Spinal cord (tissue), 10 donors: ENCODE results near the gene ATP5F1E. TPM values are rescaled to one million over a fixed set of nuclear protein-coding genes. Genes with fewer than 3 reads are reported as not detected.

ENCODE experiments used
- DNase-seq, 6 donors: peaks; one replicate each; pipeline versions ENCODE4 v3.0.0 to v3.0.0-alpha.2; 2013 to 2015; ENCODE audit warnings: low spot score in 6 of 6, low read depth in 4 of 6
- H3K27ac ChIP-seq: one replicate; pipeline ENCODE4 v1.5.1; 2013; ENCODE audit warnings: low read depth, low read length, control low read depth
- H3K27me3 ChIP-seq: one replicate; pipeline ENCODE4 v1.6.1; 2013; ENCODE audit warnings: low read length; ENCODE audit not compliant: control insufficient read depth, insufficient read depth
- H3K36me3 ChIP-seq: one replicate; pipeline ENCODE4 v1.6.1; 2013; ENCODE audit warnings: low read length; ENCODE audit not compliant: control insufficient read depth, insufficient read depth
- H3K4me1 ChIP-seq: one replicate; pipeline ENCODE4 v1.6.1; 2013; ENCODE audit warnings: low read length; ENCODE audit not compliant: control insufficient read depth, insufficient read depth
- H3K4me3 ChIP-seq: one replicate; pipeline ENCODE4 v1.5.1; 2013; ENCODE audit warnings: low read depth, low read length, control low read depth
- H3K9me3 ChIP-seq: one replicate; pipeline ENCODE4 v1.6.1; 2013; ENCODE audit warnings: low read length; ENCODE audit not compliant: control insufficient read depth, insufficient read depth
- WGBS: methylation state at CpG from one replicate; pipeline ENCODE4 v1.1.5; 2013; ENCODE audit warnings: missing lambda C conversion rate; ENCODE audit not compliant: insufficient coverage; 5-methylcytosine and 5-hydroxymethylcytosine counted together
- polyA plus RNA-seq, 2 donors: library from polyadenylated mRNA; unstranded; fragments of 120-200 nt; gene quantifications; one replicate each; pipeline ENCODE4 v1.2.1, GENCODE V29; 2013; ENCODE audit not compliant: insufficient read length in 2 of 2
- total RNA-seq, 2 donors: library from RNA; depleted of rRNA in 1 of 2; stranded (reverse); fragments of 120-200 nt in 1 of 2; fragments of >200 nt in 1 of 2; gene quantifications; one replicate each; pipeline versions ENCODE4 v1.2.3 to v1.2.4, GENCODE V29; 2013 to 2014
- donor health status: healthy.

The ATP5F1E gene
- total and polyA plus RNA-seq, 4 donors: 30.7 to 270 (median 167) TPM

DNA sequence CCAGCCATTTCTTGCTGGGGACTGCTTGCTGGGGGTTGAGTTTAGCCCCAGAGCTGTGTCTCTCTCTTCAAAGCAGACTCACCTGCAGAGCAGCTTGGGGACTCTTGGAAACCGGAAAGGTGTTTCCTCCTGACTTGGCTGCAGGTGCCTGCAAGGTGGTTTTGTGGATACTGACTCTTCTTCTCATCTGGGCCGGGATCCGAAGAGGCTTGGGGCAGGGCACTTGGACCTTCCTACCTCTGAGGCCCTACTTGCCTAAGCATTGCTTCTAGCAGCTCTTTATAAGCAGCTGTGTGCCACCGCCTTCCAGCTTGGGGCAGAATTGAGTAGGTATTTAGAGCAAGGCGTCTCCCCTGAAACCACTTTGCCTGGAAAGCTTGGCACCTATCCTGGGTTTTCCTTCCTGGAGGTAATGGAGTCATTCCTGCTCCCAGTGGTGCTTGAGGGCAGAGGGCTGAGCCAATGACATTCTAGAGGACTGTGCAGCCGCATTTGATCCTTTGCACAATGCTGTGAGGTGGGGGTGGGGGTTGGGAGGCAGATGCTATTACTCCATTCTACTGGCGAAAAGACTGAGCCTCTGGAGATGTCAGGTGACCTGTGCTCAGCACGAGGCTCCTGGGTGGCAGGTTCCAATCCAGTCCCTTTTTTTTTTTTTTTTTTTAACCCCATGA is 21.7 kb downstream of the ATP5F1E start:
- H3K27ac ChIP-seq: no peak overlapping the region
- H3K27me3 ChIP-seq: peaks cover 2% of the 10 kb centered on the region
- peak in 1 of 6 donors; percentile 41 for DNase-seq
- no peak overlapping the region for H3K4me3 ChIP-seq
- peaks cover 31% of the 10 kb centered on the region for H3K4me1 ChIP-seq
- WGBS: 72% methylated on average over 5 of the region's 8 CpGs
- no peaks in the 10 kb centered on the region for H3K9me3 ChIP-seq
- peaks cover 8% of the 10 kb centered on the region for H3K36me3 ChIP-seq

DNA sequence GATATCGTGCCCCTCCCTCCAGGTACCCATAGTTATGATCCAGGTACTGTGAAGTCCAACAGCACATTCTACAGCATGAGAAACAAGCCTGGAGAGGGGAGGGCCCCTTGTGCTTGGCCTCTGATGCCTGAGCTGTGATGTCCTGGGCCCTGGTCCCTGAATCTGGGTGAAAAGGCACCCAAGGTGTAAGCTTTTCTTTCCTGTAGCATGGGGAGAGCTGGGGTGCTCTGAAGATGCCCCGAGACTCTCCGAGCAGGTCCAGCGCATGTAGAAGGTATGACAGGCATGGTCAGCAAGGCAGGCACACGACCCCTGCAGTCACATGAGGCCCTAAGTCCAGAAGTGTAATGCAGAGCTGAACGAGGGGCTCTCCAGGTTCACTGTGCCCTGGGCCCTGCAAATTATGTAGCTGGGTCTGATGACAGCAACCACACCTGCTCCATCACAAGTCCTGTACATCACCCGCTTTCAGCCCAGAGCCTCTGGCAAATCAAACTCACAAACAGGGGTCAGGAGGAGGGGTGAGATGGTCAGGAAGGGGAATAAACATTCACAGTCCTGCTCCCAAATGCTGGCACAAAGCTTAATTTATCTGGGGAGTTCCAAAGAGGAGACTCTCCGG is 23.3 kb downstream of the ATP5F1E start:
- peaks cover 45% of the 10 kb centered on the region for H3K4me1 ChIP-seq
- peaks cover 2% of the 10 kb centered on the region for H3K27me3 ChIP-seq
- DNase-seq: no peak
- H3K9me3 ChIP-seq: no peaks in the 10 kb centered on the region
- no peak overlapping the region for H3K4me3 ChIP-seq
- H3K27ac ChIP-seq: no peak overlapping the region
- H3K36me3 ChIP-seq: peaks cover 2% of the 10 kb centered on the region
- WGBS: 87% methylated on average over 6 of the region's 8 CpGs

DNA sequence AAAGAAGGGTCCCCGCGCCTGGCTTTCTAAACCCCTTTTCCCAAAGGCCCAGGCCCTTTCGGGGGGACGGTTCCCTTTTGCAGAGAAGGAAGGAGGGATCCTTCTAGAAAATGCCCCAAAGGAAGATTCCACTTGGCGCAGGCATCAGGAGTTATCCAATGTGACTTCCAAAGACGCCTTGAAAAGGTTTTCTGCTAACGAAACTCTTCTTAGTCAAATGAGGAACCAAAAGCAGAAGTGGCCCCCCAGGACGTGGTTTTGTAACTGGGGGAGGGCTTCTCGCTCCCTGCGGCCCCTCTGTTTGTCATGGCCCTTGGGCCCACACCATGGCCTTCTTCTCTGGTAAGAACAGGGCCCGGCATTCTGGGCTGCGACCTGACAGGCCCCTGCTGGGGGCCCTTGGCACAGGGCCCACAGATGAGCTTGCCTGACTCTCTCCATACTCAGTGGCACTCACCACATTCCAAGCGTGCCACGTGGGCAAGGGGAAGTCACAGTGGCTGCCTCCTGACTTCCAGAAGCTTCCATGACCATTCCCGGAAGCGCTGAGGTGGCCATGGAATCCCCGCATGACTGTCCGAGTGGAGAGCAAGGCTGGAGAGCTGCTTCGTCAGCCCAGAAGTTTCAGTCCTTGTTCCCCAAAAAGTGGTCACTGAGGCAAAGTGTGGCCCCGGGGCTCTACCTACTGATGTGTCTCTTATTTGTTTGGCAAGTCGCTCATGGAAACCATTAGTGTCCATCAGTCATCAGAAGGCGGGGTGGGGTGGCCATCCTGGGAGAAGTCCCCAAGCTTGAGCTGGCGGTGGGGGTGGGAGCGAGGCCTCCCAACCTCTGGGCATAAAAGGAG is 24.2 kb downstream of the ATP5F1E start:
- peaks cover 2% of the 10 kb centered on the region for H3K27me3 ChIP-seq
- WGBS: 84% methylated on average over 22 of the region's 24 CpGs
- no peaks in the 10 kb centered on the region for H3K9me3 ChIP-seq
- peak in 1 of 6 donors; percentile 12 for DNase-seq
- H3K4me3 ChIP-seq: no peak overlapping the region
- peak overlapping the region; percentile 47 for H3K27ac ChIP-seq
- H3K36me3 ChIP-seq: peaks cover 4% of the 10 kb centered on the region
- peaks cover 45% of the 10 kb centered on the region for H3K4me1 ChIP-seq

DNA sequence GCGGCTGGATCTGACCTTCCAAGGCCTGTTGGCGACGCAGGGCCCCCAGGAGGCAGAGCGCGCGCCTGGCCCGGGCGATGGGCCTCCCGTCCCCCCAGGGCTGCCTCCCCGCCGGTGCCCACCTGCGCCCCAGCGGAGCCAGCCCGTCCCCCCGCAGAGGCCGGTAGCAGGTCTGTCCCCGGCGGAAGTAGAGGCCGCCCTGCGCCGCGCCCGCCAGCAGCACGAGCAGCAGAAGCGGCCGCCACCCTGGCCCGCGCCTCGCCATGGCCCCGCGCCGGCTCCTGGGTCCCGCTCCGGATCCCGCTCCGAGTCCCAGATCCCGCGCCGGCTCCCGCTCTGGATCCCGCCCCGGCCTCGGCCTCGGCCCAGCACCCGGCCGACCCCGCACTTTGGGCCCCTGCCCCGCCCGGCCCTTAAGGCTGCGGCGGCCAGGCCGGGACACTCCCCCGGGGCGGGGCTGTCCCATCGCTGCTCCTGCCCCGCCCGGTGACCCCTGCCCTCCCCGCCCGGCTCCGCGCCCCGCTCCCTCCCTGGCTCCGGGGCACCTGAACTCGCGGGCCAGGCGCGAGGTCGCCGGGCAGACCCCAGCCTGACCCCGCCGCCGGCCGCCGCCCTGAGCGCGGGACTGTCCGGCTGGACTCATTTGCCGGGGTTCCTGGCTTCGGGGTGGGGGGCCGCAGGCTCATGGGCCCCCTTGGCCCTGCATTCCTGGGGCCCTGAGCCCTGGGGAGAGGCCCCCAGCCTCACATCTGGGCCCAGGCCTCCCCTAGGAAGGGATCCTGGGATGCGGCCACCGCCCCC is 25.1 kb downstream of the ATP5F1E start, which contains the start of gene CTSZ:
Gene CTSZ, minus strand, starts transcription at position 391 of the 801 bp plus-strand sequence. Its CDS starts 126 bp downstream, at position 265.
- peaks cover 45% of the 10 kb centered on the region for H3K4me1 ChIP-seq
- WGBS: 8% methylated on average over 82 of the region's 82 CpGs

DNA sequence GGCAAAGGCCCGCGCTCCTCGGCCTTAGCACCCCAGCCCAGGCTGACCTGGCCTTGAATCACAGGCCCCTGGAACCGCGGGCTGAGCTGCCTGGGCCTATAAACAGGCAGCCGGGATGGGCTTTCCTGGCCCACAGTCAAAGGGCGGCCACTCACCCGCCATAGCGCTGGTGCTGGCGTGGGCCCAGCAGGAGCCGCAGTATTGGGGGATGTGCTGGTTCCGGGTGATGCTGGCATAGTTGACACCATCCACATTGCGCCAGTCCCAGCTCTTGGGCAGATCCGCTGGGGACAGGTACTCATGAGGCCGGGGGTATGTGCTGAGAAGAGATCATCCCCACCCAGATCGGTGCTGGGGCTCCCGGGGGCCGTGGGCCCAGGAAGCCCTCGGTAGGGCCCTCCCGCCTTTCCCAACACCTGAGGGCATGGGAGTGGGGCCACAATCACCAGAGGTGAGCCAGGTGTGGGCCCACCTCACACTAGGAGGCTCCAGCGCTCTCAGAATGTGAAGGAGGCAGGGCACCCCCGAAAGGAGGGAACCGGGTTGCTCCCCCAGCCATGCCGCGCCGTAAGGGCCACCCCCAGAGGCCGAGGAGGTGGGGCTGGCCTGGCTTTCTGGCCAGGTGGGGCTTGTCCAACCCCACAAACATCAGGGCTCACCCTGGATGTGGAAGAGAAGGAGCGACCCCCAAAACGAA is 25.8 kb downstream of the ATP5F1E start:
- 66% methylated on average over 27 of the region's 29 CpGs for WGBS
- H3K27me3 ChIP-seq: peaks cover 2% of the 10 kb centered on the region
- H3K36me3 ChIP-seq: peaks cover 17% of the 10 kb centered on the region
- H3K4me3 ChIP-seq: peak overlapping the region; percentile 31
- peaks cover 44% of the 10 kb centered on the region for H3K4me1 ChIP-seq
- H3K27ac ChIP-seq: no peak overlapping the region
- no peak for DNase-seq
- no peaks in the 10 kb centered on the region for H3K9me3 ChIP-seq

More for the DNA sequence above, 25.1 kb downstream of the ATP5F1E start, which contains the start of gene CTSZ:
- H3K9me3 ChIP-seq: no peaks in the 10 kb centered on the region
- peaks cover 9% of the 10 kb centered on the region for H3K36me3 ChIP-seq
- peak within 1 kb of the TSS; percentile 47 for H3K27ac ChIP-seq
- peak in 2 of 6 donors; percentile 39 to 66 for DNase-seq
- peaks cover 2% of the 10 kb centered on the region for H3K27me3 ChIP-seq
- H3K4me3 ChIP-seq: peak within 1 kb of the TSS; percentile 31

DNA sequence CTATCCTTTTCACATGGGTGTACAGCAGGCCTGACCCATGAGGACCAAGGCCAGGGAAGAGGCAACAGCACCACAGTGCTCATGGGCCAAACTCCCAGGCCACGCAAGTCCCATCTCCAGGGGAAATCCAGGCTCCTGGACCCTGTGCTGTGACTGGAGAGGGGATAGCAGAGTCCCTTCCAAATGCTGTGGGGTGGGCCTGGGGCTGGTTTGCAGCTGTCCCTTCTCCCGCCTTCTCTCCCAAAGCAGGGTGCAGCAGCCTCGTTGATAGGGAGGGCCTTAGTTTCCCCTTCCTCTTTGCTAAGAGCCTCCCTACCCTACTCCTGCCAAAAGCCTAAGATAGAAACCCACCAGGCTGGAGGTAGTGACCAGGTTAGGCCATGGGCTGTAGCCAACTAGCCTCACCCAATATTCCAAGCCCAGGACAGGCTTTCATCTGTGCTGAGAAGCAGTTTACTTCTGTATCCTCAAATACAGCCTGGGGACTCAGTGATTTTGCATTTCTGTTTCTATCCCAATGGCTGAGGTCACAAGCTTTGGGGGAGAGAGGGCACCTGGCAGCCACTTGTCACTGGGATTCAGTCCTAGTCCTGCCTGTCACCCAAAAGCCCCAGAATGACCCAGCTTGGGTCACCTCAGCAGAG is 26.5 kb downstream of the ATP5F1E start:
- Histone ChIP-seq H3K4me3 (peak overlapping the region; percentile 31), H3K36me3 (peaks cover 22% of the 10 kb centered on the region), H3K9me3 (no peaks in the 10 kb centered on the region), H3K27ac (no peak overlapping the region), H3K4me1 (peaks cover 38% of the 10 kb centered on the region), H3K27me3 (peaks cover 2% of the 10 kb centered on the region)
- DNase-seq: no peak
- 100% methylated on average over 1 of the region's 3 CpGs for WGBS

DNA sequence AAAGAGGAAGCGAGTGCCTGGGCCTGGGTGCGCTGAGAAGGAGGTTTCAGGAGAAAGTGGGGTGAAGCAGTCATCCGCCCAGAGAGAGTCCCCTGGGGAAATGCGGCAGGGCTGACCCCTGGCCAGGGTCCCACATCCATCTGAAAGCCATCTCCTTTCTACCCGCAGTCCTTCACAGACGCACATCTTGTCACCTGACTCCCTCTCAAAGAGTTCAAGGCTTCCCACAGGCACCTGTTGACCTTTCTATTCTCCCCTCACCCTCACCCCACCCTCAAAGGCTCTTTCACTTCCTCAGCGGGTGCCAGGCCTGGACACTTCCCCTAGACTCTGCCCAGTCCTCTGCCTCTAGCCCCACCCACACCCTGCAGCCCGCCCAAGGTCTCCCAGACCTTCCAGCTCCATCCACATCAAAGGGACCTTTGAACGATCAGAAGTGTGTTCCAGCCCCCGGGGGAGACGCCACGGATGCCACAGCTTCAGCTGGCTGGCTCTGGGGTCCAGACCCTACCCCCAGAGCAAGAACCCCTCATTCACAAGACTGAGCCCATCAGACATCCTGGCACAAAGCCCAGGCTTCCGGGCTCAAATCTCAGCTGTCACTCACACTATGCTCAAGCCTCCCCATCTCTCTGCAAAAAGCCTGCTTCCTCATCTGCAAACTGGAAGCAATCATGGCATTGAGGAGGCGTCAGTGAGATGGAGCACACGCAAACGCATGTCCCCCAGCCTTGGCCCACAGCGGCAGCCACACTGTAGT is 27.2 kb downstream of the ATP5F1E start:
- no peak overlapping the region for H3K4me3 ChIP-seq
- WGBS: 65% methylated on average over 17 of the region's 17 CpGs
- H3K36me3 ChIP-seq: peaks cover 26% of the 10 kb centered on the region
- peaks cover 2% of the 10 kb centered on the region for H3K27me3 ChIP-seq
- no peaks in the 10 kb centered on the region for H3K9me3 ChIP-seq
- no peak overlapping the region for H3K27ac ChIP-seq
- H3K4me1 ChIP-seq: peaks cover 33% of the 10 kb centered on the region
- peak in 1 of 6 donors; percentile 39 for DNase-seq

DNA sequence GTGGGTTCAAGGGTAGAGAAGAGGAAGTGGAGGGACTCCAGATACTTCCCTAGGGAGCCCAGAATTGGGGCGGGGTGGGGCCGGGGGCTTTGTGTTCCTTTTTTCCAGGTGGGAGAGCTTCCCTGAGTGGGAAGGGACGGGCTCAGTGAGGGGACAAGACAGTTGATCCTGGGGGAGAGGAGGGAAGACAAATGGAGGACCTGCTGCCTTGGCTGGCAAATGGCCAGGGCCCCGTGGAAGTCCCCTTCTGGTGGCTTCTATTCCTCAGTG is 27.7 kb downstream of the ATP5F1E start:
- Histone ChIP-seq H3K4me1 (peaks cover 33% of the 10 kb centered on the region), H3K27ac (no peak overlapping the region), H3K36me3 (peaks cover 28% of the 10 kb centered on the region), H3K27me3 (peaks cover 2% of the 10 kb centered on the region), H3K4me3 (no peak overlapping the region), H3K9me3 (no peaks in the 10 kb centered on the region)
- WGBS: 72% methylated on average over 4 of the region's 4 CpGs
- DNase-seq: no peak
